ENCODE results near the gene CALY.
"Not testable (repeated sequence)": the region's sequence is repeated elsewhere in the genome, so short reads cannot be mapped to it uniquely, and the experiment has no call there.

CALY gene

DNA sequence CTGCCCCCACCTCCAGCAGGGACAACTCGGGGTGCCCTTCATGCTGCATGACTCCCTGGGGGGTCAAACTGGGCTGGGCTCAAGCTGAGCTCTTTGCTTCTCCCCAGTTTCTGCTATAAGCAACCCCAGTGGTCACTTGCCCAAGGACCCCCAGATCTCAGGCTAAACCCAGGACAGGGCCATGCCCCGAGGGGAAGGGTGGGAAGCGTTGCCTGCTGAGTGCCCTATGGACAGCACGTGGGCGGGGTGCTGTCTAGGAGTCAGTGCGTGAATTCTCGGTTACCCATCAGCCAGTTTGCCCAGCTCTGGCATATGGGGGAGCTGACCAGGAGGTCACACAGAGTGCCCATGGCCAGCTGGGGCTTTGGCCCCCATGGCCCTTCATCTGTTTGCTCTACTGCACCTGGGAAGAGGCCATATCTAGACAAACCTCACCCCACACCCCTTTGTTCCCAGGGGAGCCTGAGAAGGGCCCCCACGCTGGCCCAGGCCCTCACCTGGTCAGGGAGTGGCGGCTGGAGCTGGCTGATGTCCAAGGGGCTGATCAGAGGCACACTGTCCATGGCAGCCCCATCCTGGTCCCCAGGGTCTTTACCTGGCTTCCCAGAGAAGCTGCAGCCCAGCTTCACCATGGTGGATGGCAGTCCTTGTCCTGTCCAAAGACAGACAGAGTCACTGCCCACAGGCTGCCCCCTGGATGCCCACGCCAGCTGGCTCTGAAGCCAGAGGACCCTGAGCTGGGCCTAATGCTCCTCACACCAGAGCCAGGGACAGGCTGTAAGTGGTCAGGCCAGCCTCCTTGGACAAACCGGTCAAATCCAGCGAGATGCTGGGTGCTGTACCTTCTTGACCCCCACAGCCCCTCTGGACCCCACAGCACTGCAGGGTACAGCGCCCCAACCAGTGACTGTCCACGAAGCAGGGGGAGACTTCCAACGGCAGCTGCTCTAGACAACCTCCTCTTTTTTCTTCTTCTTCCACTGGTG, 8.0 kb downstream of the CALY start:
- no peak for DNase-seq

DNA sequence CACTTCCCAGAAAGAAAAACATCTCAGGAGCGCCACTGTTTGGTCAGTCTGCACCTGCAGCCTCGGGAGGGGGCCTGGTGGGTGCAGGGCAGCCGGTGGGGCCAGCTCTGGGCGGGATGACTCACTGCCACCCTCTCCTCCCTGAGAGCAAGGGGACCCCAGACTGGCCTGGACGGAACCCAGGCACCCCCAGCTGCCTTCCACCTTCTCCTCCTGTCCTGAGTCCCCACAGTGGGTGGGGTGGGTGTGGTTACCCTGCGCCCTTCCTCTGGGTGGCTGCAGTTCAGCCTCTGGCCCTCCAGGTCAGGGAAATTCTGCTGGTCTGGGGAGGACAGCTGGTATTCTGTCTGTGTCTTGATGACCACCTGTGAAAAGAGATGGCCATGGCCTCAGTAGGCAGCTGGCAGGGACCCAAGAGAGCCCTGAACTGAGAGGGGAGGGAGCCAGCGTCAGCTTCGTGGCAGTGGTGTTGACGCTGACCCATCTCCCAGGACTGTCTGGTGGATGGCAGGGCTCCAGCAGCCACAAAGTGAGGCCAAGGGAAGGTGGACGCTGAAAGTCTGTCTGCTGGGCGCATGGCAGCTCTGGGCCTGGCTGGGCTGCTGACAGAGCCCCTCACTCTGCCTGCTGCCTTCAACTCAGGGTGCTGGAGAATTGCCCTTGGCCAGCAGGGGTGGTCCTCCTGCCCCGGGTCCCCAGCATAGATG, 8.9 kb downstream of the CALY start:
- no peak for DNase-seq

DNA sequence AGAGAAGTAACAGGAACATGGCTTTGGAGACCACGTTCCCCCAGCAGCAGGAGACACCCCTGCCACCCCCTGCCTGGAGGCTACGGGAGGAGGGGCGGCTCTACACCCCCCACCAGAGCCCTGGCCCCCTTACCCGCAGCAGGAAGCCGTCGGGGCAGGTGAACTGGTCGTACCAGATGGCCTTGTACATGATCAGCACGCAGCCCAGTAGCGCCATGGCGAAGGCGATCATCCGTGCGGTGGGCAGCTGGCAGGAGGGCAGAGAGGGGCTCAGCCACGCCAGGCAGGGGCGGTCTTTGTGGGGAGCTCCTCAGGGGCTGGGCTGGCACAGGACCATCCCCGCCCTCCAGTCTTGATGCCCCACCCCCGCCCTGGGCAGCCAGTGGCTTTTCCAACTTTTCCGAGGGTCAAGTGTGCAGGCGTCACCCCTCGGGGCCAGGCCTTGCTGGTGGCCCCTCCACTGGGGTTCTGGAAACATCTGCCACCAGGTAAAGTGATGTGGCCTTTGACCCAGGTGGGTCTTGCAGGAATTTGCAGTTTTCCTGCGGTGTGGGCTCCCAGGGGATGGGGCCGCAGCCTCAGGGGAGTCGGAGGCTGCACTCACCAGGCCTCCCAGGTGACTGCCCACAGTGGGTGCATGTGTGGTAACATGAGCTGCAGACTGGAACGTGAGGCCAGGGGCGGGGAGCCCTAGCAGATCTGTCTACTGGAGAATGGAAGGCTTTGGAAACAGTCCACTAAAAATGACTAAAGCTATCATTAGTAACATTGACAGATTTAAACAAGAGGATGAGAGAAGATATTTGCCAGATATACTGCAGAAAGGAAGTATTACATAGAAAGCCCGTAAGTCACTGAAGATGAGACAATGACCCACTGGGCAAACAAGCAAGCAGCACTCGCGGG, 9.7 kb downstream of the CALY start:
- DNase-seq = no peak

DNA sequence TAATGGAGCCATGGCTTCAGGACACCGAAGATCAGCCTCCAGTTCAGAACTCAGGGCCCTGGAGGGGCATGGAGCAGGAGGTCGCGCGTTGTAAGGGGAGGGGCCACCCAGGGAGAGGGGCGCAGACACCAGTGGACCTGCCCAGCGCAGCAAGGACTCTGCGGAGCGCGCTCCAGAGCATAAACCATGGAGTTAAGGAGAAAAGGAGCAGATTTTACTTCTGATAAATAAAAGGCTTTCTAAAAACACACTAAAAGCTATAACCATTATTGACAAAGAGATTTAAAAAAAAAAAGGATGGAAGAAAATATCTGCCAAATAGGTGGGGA, 10.5 kb downstream of the CALY start:
- no peak for DNase-seq

DNA sequence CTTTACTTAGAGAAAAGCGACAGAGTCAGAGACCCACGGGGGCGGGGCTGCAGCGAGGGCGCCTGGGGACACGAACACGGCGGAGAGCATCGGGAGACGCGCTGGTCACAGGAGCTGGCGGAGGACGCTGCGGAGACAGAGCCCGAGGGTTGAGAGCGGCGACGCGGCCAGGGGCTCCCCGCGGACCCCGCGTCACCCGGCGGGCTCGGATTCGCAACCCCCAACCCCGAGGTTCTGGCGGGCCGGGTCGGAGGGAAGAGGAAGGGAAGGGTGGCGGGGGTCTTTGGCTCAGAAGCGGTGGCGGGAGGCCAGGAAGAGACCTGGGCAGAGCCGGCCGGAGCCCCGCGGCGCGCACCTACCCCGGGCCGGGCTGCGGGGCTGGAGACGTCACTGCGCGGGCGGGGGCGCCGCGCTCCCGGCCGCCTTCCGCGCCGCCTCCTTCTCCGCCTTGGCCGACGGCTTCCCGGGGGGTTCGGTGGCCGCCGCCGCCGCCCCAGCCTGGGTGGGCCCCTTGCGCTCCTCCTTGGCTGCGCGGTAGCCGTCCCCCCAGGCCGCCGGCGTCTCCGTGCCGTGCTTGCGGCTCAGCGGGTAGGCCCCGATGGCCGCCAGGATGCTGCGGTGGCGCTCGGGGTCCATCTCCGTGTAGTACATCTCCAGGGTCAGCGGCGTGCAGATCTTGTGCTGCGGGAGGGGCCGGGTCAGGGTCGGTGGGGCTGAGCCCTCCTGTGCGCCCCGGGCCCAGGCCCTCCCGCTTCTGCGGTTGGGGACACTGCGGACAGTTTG, 11.1 kb downstream of the CALY start:
- no peak for DNase-seq

DNA sequence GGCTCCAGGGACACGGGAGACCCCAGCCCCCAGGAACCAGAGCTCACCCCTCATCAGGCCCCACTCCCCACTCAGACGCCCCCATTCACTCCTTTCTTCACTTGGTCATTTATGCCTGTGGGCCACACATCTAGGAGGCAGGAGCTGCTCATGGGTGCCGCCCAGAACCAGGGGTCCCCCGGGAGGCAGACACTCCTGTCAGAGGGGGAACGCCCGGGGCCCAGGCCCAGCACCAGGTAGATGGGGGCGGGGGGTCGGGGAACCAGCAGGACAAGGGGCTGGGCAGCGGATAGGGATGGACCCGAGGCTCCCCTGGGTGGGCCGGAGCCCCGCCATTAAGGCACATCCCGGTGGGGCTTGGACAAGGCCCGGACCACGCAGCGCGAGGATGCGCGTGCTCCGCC, 11.8 kb downstream of the CALY start:
- DNase-seq = no peak

DNA sequence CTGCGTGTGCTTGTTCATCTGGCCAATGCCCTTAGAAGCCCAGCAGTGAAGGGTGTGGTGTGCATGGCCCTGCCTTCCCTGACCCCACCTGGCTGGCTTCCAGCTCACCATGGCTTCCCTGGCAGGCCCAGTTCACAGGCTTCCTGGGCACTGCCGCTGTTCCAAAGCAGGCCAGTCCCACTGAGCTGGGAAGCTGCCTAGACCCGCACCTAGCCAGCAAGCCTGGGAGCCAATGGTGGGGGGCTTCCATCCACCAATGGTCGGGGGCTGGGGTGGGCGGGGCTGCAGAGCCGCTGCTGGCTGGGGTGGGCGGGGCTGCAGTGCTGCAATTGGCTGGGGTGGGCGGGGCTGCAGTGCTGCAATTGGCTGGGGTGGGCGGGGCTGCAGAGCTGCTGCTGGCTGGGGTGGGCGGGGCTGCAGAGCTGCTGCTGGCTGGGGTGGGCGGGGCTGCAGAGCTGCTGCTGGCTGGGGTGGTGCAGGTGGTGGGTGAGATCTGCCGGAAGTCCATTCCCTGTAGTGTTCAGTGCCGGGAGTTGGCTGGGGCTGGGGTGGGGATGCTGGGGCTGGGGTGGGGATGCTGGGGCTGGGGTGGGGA, 12.4 kb downstream of the CALY start:
- peak; percentile 82 for DNase-seq

DNA sequence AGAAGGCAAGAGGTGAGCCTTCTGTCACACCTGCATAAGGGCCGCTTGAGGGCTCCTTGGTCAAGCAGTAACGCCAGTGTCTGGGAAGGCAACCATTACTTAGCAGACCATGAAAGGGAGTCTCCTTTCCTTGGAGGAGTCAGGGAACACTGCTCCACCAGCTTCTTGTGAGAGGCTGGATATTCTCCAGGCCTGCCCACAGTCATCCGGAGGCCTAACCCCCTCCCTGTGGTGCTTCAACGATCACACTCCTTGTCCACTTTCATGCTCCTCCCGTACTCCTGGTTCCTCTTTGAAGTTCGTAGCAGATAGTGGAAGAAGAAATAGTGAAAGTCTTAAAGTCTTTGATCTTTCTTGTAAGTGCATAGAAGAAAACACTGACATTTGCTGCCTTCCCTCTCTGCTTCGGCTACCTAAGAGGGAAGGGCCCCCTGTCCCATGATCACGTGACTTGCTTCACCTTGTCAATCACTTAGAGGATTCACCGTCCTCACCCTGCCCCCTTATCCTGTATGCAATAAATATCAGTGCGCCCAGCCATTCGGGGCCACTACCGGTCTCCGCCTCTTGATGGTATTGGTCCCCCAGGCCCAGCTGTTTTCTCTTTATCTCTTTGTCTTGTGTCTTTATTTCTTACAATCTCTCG, 14.5 kb downstream of the CALY start:
- not testable (repeated sequence) for DNase-seq

DNA sequence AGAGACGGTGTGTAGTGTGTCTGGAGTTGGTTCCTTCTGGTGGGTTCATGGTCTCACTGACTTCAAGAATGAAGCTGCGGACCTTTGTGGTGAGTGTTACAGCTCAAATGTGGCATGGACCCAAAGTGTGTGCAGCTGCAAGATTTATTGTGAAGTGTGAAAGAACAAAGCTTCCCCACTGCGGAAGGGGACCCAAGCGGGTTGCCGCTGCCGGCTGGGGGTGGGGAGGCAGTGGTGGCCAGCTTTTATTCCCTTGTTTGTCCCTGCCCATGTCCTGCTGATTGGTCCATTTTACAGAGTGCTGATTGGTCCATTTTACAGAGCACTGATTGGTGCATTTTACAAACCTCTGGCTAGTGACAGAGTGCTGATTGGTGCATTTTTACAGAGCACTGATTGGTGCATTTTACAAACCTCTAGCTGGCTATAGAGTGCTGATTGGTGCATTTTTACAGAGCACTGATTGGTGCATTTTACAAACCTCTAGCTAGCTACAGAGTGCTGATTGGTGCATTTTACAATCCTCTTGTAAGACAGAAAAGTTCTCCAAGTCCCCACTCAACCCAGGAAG, 15.8 kb downstream of the CALY start:
- not testable (repeated sequence) for DNase-seq

DNA sequence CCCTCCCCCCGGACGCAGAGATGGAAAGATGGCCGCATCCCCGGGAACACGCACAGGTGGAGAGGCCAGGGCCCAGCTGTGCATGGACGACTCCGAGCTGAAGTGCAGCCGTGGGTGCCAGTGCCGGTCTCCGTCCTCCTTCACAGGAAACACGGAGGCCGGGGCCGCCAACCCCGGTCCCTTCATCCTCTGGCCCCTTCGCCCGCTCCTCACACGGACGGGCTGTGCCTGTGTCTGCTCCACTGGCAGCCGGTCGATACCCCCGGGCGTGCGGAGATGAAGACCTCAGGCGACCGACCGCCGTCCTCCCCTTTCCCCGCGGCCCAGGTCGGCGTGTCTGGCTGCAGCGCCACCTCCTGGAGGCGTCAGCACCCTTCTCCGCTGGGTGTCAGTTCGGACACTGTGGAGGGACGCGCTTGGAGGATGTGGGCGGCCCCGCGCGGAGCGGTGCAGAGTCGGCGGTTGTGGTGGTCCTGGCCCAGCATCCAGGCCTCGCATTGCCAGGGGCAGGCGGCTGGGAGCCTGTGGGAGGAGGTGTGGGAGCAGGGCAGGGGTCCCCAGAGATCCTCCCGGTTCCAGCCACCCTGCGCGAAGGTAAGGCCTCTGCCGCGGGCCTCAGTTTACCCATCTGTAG, 18.1 kb downstream of the CALY start:
- peak; percentile 79 for DNase-seq

DNA sequence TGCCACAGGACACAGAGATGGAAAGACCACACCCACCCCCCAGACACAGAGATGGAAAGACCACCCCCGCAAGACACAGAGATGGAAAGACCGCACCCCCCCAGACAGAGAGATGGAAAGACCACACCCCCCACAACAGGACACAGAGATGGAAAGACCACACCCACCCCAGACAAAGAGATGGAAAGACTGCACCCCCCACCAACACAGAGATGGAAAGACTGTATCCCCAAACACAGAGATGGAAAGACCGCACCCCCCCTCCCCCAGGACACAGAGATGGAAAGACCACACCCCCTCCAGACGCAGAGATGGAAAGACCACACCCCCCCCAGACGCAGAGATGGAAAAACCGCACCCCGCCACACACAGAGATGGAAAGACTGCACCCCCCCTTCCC, 20.0 kb downstream of the CALY start:
- no peak for DNase-seq

DNA sequence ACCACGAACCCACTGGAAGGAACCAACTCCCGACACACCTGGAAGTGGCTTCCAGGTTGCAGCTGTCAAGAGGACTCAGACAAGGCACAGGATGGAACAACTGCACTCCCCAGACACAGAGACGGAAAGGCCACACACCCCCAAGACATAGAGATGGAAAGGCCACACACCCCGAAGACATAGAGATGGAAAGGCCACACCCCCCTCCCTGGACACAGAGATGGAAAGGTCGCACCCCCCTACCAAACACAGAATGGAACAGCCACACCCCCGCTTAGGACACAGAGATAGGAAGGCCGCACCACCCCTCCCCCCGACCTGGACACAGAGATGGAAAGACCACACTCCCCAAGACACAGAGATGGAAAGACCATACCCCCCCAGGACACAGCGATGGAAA, 20.4 kb downstream of the CALY start:
- no peak for DNase-seq

DNA sequence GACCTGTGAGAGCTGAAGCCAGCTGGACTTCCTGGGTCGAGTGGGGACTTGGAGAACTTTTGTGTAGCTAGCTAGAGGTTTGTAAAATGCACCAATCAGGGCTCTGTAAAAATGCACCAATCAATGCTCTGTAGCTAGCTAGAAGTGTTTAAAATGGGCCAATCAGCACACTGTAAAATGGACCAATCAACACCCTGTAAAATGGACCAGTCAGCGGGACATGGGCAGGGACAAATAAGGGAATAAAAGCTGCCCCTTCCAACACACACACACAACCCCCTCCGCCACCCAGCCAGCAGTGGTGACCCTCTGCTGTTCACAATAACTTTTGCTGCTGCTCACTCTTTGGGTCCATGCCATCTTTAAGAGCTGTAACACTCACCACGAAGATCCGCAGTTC, 20.8 kb downstream of the CALY start:
- no peak for DNase-seq

DNA sequence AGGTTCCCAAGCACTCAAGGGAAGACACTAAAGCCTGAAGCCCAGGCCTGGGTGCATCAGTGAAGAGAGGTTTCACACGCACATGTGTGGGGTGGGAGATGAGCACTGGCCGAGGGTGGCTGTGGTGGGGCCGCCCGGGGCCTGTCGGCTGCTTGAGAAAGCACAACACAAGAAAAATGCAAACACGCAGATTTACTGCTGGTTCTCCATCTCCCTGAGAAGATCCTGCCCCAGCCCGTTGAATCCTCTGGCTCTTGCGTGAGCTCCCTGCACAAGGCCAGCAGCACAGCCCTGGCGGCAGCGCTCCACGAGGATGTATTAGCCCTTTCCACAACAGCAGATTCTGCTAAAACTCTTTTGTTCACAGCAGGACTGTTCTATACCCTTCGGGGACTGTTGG, 21.8 kb downstream of the CALY start:
- DNase-seq = no peak

DNA sequence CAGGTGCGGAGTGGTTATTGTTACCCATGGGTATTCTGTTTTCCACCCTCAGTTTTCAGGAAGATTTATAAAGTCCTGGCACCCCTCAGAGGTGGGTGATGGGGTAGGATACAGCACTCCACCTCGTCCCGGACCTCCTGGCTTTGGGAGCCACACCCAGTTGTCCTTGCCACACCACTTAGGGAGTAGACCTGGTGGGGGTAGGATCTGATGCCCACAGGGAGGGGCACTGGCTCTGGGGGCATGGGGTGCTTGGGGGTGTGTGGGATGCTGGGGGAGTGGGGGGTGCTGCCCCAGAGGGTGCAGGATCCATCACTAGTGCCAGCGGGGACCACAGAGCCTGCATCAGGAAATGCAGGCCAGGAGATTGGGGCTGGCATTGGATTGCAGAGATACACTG, 23.5 kb downstream of the CALY start:
- DNase-seq = no peak

DNA sequence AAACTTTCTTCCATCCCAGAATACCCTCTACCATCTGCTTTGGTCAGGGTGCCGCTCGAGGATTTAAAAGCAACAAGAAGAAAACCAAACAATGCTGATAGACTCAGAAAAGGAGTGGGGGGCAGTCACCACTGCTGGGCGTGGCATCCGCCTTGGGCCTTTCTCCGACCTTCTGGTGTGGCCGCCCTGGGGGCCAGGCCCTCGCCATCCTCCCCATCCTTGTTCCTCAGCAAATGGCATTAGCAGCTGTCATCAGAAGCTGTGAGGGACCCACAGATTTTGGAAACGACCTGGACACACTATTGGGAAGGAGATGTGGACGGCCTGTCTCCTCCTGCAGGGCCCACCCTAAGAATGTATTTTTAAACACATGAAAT, 23.9 kb downstream of the CALY start:
- DNase-seq = no peak

DNA sequence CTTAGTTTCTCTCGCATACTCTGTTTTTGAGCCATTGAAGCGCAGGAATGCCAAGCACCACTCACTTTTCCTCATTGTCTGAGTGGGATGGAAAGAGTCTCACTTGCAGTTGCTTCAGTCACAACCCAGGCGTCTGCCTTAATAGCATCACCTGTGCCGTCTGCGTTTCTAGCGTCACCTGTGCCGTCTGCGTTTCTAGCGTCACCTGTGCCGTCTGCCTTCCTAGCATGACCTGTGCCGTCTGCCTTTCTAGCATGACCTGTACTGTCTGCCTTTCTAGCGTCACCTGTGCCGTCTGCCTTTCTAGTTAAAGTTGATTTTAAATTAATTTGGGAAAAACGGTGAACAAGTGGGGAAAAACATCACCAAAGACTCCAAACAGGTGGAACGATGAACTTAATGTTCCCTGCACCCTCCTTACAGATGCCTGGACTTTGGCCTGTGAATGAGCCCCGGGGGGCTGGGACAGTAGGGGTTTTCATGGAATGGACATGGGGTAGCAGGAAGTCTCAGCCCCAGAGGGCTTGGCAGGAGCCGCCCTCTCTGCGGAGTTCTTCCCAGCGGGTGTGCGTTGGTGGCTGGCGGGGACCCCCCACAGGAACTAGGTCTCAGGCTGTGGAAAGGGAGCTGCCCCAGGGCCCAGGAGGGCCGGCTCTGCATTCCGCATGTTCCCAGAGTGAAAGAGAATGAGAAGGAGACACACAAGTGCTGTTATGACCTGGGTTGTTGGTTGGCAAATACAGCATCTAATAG, 24.5 kb downstream of the CALY start:
- DNase-seq = no peak

DNA sequence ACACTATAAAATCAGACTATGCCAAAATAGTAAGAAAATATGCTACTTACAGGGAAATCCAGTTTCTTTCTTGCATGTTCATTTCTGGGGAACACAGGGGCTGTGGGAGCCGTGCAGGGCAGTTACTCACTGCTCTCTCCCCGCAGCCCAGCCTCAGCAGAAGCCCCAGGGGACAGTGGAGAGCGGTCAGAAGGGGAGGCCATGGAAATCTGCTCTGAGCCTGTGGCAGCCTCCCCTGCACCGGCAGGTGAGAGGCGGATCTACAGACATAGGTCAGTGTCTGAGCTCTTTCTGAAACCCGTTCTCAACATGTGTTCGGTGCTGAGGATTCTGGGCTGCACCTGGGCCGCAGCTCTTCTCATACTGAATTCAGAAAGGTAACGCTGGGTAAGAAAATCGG, 25.1 kb downstream of the CALY start:
- DNase-seq = no peak

DNA sequence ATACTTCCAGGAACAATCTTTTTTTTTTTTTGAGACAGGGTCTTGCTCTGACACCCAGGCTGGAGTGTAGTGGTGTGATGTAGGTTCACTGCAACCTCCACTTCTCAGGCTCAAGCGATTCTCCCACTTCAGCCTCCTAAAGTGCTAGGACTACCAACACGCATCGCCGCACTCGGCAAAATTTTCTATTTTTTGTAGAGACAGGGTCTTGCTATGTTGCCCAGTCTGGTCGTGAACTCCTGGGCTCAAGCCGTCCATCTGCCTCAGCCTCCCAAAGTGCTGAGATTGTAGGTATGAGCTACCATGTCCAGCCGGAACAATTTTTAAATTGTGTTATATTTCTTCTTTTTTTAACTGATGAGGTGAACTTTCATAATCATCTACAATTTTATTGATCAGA, 25.9 kb downstream of the CALY start:
- no peak for DNase-seq

DNA sequence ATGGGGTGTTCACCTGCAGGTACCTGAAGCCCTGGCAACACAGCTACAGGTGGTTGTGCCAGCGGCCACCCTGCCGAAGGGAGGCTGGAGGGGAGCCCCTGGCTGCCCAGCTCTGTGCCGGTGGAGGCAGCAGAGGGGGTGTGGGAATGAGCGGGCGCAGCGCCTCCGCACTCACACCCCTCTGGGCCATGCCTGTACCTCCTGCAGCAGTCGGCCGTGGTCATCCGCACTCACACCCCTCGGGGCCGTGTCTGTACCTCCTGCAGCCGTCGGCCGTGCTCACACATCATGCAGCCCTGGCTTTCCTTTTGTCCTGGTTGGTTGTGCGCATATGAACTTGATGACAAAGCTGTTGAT, 26.3 kb downstream of the CALY start:
- no peak for DNase-seq

All from hematopoietic multipotent progenitor cell treated with erythropoietin and hydrocortisone succinate and interleukin-3 and kit ligand, for 6 days (in vitro differentiated cells).